ENCODE results near the gene PRSS1. TPM values are rescaled to one million over a fixed set of nuclear protein-coding genes. Genes with fewer than 3 reads are reported as not detected.

The PRSS1 gene
- total and polyA plus RNA-seq, 2 of the 8 experiments (the other 6 are each of a cell fraction or from before 2014, with no cell fraction given) = 0.09 TPM; not detected in 1

GRCh38 chr7:142767861-142768260, 18.6 kb downstream of the PRSS1 start:
- H3K4me1 ChIP-seq (replicated peaks in 1 of 4; ENCODE audit: control insufficient read depth in 3 of 4, insufficient read depth in 4 of 4, low read length in 3 of 4) = no peaks in the 10 kb centered on the region
- H3K56ac ChIP-seq (replicated peaks; ENCODE audit: insufficient read length, low read depth, low read length) = no peak overlapping the region
- no peaks in the 10 kb centered on the region for H4K20me1 ChIP-seq (replicated peaks in 1 of 2; ENCODE audit: control insufficient read depth in 1 of 2, insufficient read depth in 2 of 2, low read length in 2 of 2)
- no peak overlapping the region for H4K5ac ChIP-seq (ENCODE audit: insufficient read length, low read depth, low read length)
- H2BK5ac ChIP-seq (ENCODE audit: low read depth, low read length) = no peak overlapping the region
- no peaks in the 10 kb centered on the region for H3K36me3 ChIP-seq (ENCODE audit: control insufficient read depth in 2 of 4, insufficient read depth in 4 of 4, low read length in 3 of 4)
- H3K27me3 ChIP-seq (replicated peaks in 1 of 4; ENCODE audit: control insufficient read depth in 3 of 4, extremely low read depth in 1 of 4, insufficient read depth in 3 of 4, low read length in 3 of 4) = no peaks in the 10 kb centered on the region
- H2BK15ac ChIP-seq (ENCODE audit: low read length) = no peak overlapping the region
- H3K23ac ChIP-seq (ENCODE audit: insufficient read length) = no peak overlapping the region
- no peak overlapping the region for H3K4ac ChIP-seq (replicated peaks; ENCODE audit: insufficient read length, low read depth, low read length)
- no peak overlapping the region for H2BK12ac ChIP-seq (ENCODE audit: low read depth, low read length)
- no peak overlapping the region for H2BK120ac ChIP-seq (replicated peaks; ENCODE audit: low read depth, low read length)
- H3K9ac ChIP-seq (replicated peaks in 1 of 4; ENCODE audit: extremely low read depth in 1 of 4, low read depth in 3 of 4, low read length in 3 of 4) = no peak overlapping the region
- H3K23me2 ChIP-seq (ENCODE audit: low read depth, low read length) = no peaks in the 10 kb centered on the region
- no peak overlapping the region for H2AFZ ChIP-seq (ENCODE audit: low read length)
- H3K14ac ChIP-seq (ENCODE audit: insufficient read length) = no peak overlapping the region
- H3K9me3 ChIP-seq (ENCODE audit: insufficient read depth in 2 of 2, low read depth in 1 of 2, low read length in 1 of 2) = no peaks in the 10 kb centered on the region
- no peak overlapping the region for H3K18ac ChIP-seq (ENCODE audit: extremely low read depth, low read length)
- H2BK20ac ChIP-seq (ENCODE audit: low read length) = no peak overlapping the region
- 90% methylated on average over 1 of the region's 1 CpG; no CpG with 5 or more reads in 1 of the 2 experiments for WGBS, 2 experiments (ENCODE audit: extremely low coverage in 1 of 2, insufficient coverage in 1 of 2, insufficient read length in 1 of 2, insufficient replicate concordance in 2 of 2, low coverage in 1 of 2, low lambda C conversion rate in 2 of 2, missing lambda C conversion rate in 1 of 2)
- no peak overlapping the region for H4K91ac ChIP-seq (replicated peaks; ENCODE audit: insufficient read length, low read length)
- TF ChIP-seq SIN3A (conservative IDR thresholded peaks at IDR 0.05 in 1 of 2, IDR thresholded peaks at IDR 0.05 in 1 of 2; ENCODE audit: low read depth in 1 of 2, low read length in 2 of 2) (no peak), RXRA (IDR thresholded peaks at IDR 0.05; ENCODE audit: insufficient read depth, low read depth, low read length) (no peak), USF2 (IDR thresholded peaks at IDR 0.05; ENCODE audit: low read length) (no peak), NANOG (IDR thresholded peaks at IDR 0.05; ENCODE audit: insufficient read depth, low read depth, low read length, poor library complexity, severe bottlenecking) (no peak), TEAD4 (IDR thresholded peaks at IDR 0.05; ENCODE audit: low read depth, low read length) (no peak), CHD1 (IDR thresholded peaks at IDR 0.05; ENCODE audit: low read depth, low read length) (no peak), SP1 (IDR thresholded peaks at IDR 0.05; ENCODE audit: low read depth, low read length) (no peak), CBX5 (IDR thresholded peaks at IDR 0.05; ENCODE audit: low read depth, low read length) (no peak), FOSL1 (IDR thresholded peaks at IDR 0.05; ENCODE audit: insufficient read depth, low read depth, low read length) (no peak), JUND (IDR thresholded peaks at IDR 0.05; ENCODE audit: low read length) (no peak), NRF1 (IDR thresholded peaks at IDR 0.05; ENCODE audit: low read depth, low read length) (no peak), TBP (IDR thresholded peaks at IDR 0.05; ENCODE audit: low read depth, low read length) (no peak), SIRT6 (IDR thresholded peaks at IDR 0.05; ENCODE audit: low read length) (no peak)
- no peak overlapping the region for H4K8ac ChIP-seq (ENCODE audit: extremely low read depth, insufficient read depth, low read length)
- no peak overlapping the region for H2AK5ac ChIP-seq (ENCODE audit: low read depth, low read length)
- CTCF ChIA-PET (ENCODE audit: partially characterized antibody) = interaction anchor here (1.0 to 9.3 kb wide), 7 partner anchors 15 to 234 kb away, joined by 3 to 73 read pairs (median 4); partner anchors contain the start of gene PRSS1
- no peaks in the 10 kb centered on the region for H3K79me2 ChIP-seq (ENCODE audit: control insufficient read depth in 1 of 2, insufficient read depth in 2 of 2, low read length in 2 of 2)
- H3K4me2 ChIP-seq (ENCODE audit: insufficient read depth in 1 of 2, low read depth in 2 of 2, low read length in 2 of 2) = no peak overlapping the region
- no peak overlapping the region for H3K27ac ChIP-seq (ENCODE audit: low read depth, low read length)
- no peak for FAIRE-seq
- DNase-seq (ENCODE audit: low read depth in 1 of 2, low spot score in 2 of 2) = no peak
- POLR2A ChIA-PET (ENCODE audit: partially characterized antibody) = no interaction called here
- H3K4me3 ChIP-seq (ENCODE audit: extremely low read depth in 1 of 4, insufficient read depth in 2 of 4, low read depth in 3 of 4, low read length in 4 of 4) = no peak overlapping the region
- H3K79me1 ChIP-seq (ENCODE audit: low read depth, low read length) = no peaks in the 10 kb centered on the region

Measured in H1 (cell line).